Stimulated activated CD4-positive, alpha-beta T cell treated with anti-CD3 and anti-CD28 coated beads, Interleukin-1b, Interleukin-23, amount 100 ng/mL, for 24 hours (primary cell): ENCODE results near the gene TVP23B.
"Not testable (repeated sequence)": the region's sequence is repeated elsewhere in the genome, so short reads cannot be mapped to it uniquely, and the experiment has no call there.

ENCODE experiments used
- DNase-seq, 4 experiments: peaks; one replicate each; pipeline ENCODE4 v3.0.0-alpha.2; 2020; ENCODE audit warnings: low read depth in 4 of 4, low spot score in 1 of 4

TVP23B gene

DNA sequence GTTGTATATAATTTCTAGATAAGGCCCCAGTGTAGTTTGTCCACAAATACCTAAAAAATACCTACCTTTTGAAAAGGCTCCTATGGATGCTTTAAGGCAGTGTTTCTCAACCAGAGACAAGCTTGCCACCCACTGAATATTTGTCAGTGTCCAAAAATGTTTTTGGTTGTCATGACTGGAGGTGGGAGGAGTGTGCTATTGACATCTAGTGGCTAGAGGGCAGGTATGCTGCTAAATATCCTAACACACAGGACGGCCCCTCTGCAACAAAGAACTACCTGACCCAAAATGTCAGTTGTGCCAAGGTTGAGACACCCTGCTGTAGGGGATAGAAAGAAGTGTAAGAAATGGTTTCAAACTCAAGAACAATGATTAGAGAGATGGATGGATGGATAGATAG lies 10.4 kb downstream of the TVP23B start:
- not testable (repeated sequence) for DNase-seq

DNA sequence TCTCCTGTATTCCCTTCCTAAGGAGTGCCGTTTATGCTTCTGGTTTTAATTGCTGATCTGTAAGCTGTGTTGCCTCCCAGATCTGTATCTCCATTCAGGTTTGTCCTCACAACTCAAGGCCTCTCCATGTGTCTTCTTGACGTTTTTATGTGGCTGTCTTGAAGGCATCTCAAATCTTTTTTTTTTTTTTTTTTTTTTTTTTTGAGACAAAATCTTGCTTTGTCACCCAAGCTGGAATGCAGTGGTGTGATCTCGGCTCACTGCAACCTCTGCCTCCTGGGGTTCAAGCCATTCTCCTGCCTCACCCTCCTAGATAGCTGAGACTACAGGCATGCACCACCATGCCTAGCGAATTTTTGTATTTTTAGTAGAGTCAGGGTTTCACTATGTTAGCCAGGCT lies 13.9 kb downstream of the TVP23B start:
- DNase-seq, result not testable (repeated sequence)

DNA sequence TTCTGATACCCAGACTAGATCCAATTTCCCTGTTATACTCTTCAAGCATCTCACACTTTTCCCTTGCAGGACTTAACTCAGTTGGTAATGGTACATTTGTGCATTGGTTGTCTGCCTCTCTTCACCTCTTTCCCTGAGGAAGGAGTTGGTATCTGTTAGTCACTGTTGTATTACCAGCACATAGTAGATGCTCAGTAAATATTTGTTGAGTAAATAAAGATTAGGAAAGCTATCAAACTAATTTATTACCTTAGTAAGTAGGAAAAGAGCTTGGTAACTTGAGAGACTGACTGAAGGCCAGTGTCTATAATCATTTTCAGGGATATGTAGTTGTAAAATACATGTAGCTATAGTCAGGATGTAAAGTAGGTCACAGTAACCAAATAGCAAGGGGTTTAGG lies 15.9 kb downstream of the TVP23B start:
- DNase-seq, result not testable (repeated sequence)

DNA sequence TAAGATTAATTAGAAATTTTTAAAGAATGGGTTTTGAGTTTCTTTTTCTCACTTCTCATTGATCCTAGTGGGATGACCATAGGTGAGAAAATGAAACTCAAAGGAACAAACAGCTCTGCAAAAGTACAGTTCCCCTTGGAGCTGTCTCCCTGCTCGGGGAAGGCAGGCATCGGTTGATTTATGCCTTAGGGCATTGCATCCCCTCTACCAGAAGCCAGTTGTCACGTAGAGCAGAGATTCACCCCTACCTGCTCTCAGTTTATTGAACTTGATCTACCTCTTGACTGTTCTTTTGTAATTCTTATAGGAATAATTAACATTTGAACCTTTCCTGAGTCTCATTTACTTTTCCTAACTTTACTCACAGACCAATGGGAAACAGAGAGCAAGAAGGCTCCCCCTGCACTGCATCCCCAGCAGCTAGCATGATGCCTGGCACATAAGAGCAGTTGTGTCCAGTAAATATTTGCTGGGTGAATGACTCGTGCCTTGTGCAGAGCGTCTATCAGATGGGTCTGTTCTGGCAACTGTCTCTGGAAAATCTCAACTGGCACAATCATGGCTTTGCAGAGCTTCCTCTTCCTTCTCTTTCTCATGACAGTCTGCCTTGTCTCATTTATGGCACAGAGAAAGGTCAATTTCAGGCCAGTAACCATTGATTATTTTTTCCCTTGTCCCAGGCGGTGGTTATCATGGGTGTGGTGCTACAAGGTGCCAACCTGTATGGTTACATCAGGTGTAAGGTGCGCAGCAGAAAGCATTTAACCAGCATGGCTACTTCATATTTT lies 22.7 kb downstream of the TVP23B start:
- DNase-seq, result not testable (repeated sequence)

DNA sequence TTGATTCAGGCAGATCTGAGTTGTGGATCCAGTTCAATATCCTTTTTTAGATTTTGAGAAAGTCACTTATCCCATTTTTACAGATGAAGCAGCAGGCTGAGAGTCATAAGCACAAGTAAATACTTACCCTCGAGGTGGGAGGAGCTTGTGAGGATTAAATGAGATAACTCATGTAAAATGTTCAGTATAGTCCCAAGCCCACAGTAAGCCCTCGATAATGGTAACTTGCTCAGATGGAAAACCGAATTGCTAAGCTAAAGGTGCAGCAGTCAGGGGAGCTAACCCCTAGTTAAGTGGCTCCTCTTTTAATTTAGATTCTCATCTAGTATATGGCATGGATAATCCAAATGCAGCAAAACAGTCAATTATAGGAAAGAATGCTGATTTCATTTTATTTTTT lies 34.9 kb downstream of the TVP23B start:
- not testable (repeated sequence) for DNase-seq

DNA sequence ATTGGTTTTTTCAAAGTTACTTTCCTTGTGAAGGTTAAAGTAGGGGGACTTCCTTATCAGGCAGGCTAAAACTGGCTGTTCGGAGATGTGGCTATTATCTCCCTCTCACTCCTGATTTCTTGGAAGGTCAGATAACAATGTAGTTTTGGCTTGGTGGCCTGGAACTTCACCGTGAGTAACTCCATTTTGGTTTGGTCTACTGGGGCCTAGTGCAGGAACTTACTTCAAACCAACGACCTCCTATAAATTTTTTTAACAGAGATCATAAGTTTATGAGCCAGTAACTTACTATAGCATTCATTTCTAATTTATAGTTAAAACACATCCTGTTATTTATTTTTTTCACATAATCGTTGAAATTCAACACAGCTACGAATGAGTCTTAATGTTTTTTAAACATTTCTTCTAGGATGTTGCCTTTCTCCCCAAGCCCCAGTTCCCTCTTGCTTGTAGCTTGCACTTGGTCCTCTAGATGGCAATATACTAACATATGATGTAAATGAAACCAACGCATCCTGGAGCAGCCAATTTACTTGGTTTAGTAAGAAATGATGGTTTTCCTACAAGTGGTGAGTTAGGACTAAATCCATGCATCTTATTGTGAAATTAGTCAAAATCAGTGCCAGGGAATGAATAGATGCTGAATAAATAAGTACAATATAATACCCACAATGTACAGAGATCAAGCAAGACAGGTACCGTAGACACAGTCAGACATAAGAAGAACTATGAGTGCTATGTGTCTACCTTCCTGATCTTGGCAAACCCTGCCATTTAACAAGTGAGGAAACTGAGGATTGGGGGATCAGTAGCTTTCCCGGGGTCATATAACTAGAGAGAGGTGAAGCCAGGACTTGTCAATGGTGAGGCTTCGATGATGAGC lies 35.7 kb downstream of the TVP23B start:
- DNase-seq, result peak in 3 of 4 experiments; percentile 11 to 23 (median 13)

DNA sequence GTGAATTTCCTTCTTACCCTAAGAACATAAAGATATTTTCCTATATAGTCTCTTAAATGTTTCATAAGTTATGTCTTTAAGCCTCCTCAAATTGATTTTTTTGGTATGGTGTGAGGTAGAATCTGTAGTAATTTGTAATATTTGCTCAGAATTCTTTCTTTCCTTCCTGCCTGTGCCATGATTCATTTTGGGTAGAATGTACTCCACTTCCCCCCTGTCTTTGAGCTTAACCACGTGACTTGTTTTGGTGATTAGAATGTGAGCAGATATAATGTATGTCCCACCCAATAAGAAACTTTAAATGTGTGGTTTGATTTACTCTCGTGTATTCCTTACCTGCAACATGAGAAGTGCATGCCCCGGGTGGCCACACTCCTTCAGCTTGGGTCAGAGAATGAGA lies 40.4 kb downstream of the TVP23B start:
- DNase-seq, result not testable (repeated sequence)

DNA sequence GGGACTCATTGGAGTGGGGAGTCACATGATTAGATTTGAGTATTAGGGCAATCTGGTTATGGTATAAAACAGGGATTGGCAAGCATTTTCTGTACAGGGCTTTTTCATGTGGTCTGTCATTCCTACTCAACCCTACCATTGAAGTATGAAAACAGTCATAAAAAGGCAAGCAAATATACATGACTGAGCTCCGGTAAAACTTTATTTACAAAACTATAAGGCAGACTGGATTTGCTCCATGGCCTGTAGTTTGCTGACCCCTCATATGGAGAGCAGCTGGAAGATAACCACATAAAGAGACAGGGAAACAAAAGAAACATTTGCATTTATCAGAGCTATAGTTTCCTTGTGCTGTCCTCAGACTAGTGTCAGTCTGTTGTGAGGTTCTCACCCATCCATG lies 46.6 kb downstream of the TVP23B start:
- DNase-seq, result not testable (repeated sequence)

DNA sequence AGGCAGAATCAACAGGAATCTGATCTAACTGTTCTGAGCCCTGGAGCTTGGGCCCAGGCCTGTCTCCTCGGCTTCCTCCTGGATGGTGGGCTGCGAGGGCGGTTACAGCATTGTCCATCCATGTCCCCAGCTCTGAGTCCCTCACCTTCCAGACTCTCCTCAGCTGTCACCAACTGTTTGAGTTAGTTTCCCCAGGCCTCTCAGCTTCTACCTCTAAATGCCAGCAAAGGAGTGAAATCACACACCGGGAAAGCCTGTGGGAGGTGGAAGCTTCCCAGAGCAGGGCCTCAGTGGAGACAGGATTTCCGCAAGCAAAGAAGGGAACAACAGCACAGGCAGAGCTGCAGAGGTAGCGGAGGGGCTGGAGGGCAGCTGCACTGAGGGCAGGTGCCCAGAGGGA lies 67.5 kb downstream of the TVP23B start:
- no peak for DNase-seq

DNA sequence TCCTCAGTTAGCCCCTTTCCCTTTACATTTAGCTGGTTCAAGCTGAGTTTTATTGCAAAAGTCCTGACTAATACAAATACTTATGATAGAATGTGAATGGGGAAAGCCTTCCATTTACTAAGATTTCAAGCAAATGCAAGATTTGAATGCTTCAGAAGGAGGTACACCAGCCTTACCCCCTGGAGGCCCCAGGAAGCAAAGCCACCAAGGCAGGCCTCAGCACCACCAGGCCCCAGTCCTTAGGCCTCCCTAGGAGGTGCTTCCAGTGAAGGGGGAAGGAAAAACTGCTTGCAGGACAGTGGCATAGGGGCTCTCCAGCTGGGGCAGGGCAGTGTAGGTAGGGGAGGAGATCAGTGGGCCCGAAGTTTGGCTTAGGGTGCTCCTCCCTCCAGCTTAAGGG lies 69.7 kb downstream of the TVP23B start:
- DNase-seq, result no peak

DNA sequence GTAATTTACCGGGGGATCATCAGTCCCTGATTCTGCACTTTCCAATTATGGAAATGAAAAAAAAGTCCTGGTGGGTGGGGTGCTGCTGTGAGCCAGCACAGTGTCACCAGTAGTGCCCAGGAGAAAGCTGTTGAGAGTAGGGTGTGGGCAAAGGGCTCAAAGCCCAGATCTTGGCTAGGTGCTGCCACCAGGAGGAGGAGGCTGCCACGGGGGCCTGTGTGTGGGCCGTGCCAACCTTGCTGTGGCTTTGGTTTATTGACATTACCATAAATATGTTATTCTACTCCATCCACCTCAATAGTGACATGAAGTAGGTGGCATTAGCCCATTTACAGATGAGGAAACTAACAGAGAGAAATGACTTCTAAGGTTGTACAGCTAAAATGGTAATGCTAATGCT lies 70.2 kb downstream of the TVP23B start:
- no peak for DNase-seq

DNA sequence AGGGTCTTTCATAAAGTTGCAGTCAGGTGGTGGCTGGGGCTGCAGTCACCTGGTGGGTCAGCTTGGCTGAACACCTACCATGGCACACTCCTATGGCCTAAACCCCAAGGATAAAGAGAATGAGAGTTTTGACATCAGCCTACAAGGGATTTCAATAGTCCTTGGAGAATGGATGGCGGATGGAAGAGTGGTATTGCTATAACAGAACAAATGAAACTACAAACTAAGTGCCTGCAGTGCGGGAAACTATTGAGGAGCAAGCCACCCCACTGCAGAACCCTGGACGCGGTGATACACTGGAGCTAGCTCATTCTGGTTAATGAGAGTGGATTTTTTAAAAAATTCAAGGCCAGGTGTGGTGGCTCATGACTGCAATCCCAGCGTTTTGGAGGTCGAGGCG lies 74.0 kb downstream of the TVP23B start:
- no peak for DNase-seq

DNA sequence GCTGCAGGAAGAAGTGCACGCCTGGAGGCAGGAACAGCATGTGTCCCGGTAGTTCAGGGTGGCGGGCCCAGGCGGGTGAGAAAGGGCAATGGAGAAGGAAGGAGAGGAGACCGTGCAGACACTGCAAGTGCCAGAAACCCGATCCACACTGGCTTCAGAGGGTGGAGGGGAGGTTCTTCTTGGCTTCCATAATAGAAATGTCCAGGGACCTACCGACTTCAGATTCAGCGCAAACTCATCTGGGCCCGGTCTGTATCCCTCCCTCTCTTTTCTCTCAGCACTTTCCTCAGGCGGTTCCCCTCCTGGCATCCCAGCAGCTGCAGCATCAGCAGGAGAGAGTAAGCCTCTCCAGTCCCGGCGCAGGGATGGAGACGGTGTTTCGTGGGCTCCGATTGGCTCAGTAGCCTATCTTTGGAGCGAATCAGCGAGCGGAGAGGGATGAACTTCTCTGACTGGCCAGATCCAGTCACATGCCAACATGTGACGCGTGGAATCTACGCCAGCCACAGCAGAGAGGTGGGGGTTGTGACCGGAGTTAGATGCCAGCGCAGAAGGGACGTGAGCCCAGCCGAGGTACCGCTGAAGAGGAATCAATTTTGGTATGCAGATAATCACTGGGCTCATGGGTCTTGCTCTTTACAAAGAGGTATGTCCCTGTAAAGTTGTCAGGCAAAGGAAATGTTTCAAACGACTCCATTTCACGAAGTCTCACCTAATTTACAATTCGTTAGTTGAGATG lies 75.0 kb downstream of the TVP23B start:
- peak; percentile 56 to 83 (median 72) for DNase-seq
